ENCODE measurements around the gene RAB9A.
"Not testable (repeated sequence)": the region's sequence is repeated elsewhere in the genome, so short reads cannot be mapped to it uniquely, and the experiment has no call there.

Gene RAB9A

DNA sequence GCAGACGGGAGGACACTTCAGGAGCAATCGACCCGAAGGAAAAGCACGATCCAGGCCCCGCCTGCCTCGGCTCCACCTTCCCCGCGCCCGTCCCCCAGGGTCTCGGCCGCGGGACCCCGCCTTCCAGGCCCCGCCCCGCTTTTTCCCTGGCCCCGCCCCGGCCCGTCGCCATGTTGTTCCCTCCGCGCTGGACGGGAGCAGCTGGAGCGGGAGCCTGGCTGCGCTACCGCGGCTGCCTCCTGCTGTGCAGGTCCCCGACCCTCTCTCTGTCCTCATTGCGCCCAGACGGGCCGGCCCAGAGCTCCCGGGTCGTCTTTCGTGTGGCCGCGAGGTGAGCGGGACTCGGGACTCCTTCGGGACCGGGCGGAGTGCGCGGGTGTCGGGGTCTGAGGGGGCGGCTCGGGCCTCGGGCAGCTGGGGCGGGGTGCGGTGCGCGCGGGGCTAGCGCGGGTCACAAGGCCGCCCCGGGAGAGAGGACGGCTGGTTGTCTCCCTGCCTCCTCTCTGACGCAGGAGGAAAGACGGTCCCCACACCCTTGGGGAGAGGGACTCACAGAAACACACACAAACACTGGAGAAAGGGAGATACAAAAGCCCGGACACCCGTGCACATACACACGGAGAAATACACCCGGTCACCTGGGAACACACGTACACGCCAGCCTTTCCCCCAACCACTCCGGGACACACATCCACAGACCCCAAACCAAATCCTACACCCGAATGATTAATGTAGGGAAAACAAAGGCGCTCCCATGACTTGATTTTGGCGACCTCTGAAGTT, at the start of gene RAB9A:
Gene RAB9A (plus strand): TSS at position 171 of the 783 bp plus-strand sequence. CDS start 19,619 bp downstream, outside the sequence.
- DNase-seq (ENCODE audit: low spot score), result peak; percentile 78

DNA sequence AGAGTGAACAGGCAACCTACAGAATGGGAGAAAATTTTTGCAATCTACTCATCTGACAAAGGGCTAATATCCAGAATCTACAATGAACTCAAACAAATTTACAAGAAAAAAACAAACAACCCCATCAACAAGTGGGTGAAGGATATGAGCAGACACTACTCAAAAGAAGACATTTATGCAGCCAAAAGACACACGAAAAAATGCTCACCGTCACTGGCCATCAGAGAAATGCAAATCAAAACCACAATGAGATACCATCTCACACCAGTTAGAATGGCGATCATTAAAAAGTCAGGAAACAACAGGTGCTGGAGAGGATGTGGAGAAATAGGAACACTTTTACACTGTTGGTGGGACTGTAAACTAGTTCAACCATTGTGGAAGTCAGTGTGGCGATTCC, 47.2 kb upstream of the RAB9A start:
- DNase-seq (ENCODE audit: low spot score), result not testable (repeated sequence)

DNA sequence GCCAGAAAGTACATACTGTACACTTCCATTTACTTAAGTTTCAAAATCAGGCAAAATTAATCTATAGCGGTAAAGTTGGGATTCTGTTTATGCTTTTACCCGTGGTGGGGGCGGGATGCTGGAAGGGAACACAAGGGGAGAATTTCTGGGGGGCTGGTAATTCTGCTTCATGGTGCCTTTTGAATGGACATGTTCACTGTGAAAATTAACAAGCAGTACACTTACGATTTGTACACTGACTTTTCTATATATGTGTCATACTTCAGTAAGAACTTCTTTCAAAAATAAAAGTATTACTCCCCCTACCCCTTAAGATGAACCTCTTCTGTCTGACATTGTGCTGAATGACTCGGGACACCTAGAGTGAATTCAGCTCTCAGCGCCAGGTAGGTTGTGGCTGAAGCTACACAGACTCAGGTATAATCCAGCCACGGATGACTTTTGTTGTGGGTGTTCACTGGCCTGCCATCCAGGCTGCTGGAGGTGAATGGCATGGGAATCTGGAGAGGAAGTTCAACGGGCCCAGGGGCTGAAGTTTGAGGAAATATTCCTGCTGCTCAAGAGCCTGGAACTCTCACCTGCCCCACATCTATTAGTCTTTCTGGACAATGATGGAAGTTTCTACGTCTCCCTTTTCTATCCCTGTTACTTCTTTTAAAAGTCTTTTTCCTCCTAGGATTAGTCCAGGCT, 43.3 kb upstream of the RAB9A start:
- DNase-seq (ENCODE audit: low spot score), result no peak

GRCh38 chrX:13646154-13646549, 42.8 kb upstream of the RAB9A start:
- DNase-seq (ENCODE audit: low spot score), result peak; percentile 71

DNA sequence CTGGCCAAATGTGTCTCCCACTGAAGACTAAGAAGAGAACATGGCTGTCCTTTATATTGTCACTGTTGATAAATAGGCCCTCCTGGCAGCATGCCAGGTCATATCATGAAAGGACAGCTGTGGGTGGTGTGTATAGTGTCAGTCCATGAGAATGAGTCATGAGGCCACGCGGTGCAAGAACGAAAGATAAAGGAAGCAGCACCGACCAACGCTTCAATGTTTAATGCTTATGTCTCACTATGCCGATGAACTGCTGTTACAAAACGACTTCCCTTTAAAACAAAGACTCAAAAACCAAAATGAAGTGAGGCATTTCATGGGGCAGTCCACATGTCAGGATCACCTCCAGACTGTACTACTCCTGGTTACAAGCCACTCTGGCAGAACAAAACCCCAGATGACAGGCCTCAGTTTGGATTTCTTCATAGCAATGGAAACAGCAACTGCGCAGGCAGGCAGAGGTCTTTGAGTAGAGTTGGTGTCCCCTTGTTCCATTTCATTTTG, 41.2 kb upstream of the RAB9A start:
- no peak for DNase-seq (ENCODE audit: low spot score)

DNA sequence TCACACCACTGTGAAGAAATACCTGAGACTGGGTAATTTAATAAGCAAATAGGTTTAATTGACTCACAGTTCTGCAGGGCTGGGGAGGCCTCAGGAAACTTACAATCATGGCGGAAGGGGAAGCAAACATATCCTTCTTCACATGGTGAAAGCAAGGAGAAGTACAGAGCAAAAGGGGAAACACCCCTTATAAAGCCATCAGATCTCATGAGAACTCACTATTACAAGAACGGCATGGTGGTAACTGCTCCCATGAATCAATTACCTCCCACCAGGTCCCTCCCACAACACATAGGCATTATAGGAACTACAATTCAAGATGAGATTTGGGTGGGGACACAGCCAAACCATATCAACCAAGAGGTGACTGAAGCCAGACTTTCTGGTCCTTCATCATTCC, 40.6 kb upstream of the RAB9A start:
- not testable (repeated sequence) for DNase-seq (ENCODE audit: low spot score)

DNA sequence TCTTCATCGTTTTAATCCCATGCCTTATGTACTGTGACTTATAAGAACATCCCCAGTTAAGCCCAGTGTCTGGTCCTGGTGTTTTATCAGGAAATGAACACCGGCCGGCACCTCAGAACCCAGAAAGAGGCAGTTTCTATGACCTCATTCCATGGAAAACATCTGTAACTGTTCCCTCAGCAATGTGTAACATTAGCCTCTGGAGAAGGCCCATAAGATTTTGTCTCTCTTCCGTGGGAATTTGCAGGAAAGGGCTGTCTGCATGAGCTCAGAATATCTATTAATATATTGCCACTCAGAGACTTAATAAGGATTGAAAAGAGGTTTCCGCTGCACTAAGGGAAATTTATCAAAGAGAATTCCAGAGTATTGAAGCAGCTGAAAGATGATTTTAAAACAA, 39.1 kb upstream of the RAB9A start:
- no peak for DNase-seq (ENCODE audit: low spot score)

DNA sequence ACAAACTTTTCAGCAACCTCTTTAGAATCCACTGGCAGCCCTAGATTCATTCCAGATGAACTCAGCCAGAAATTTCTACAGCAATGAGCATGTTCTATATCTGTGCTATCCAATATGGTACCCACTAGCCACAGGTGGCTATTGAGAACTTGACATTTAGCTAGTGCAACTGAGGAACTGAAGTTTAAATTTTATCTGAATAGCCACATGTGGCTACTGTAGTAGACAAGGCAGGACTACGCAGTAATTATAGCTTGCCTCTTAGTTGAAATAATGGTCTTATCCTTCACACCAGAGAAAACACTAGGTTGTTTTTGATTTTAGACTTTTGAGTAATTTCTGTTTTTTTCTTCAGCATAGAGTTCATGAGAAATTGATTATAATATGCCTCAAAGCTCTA, 38.6 kb upstream of the RAB9A start:
- DNase-seq (ENCODE audit: low spot score), result no peak

DNA sequence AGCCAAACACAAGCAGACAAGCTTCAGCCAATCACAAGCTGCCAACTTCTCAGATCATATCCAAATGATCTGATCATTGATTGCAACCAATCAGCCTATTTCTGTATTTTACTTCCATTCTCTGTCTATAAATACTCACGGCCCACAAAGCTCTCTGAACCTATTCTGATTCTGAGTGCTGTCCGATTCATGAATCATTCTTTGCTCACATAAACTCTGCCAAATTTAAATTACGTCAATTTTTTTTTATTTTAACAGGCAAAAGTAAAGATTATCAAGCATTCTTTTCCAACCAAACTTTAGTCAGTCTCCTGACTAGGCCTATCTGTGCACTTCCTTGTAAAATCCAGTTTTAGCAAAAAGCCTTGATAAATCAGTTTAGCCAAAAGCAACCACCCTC, 37.8 kb upstream of the RAB9A start:
- DNase-seq (ENCODE audit: low spot score), result no peak

DNA sequence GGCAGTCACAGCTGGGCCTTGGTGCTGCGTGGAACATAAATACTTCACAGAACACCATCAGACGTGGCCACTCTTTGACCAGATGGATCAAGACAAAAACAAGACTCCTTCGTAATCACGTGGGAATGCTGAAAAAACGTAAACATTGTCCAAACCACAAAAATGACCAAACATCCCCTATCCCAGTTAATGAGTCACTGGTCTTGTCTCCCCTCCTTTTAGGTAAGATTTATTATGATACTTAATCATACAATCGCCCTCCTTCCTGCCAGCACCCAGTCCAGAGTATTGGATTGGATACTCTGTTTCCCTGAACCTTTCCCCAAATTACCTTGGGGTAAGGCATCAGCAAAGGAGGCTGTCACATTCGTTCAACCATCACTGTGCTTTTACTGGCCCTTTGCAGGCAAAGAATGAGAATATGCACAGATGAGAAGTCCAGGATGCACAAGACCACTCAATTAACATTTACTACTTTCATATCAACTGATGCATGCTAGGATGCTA, 36.6 kb upstream of the RAB9A start:
- DNase-seq (ENCODE audit: low spot score), result no peak

DNA sequence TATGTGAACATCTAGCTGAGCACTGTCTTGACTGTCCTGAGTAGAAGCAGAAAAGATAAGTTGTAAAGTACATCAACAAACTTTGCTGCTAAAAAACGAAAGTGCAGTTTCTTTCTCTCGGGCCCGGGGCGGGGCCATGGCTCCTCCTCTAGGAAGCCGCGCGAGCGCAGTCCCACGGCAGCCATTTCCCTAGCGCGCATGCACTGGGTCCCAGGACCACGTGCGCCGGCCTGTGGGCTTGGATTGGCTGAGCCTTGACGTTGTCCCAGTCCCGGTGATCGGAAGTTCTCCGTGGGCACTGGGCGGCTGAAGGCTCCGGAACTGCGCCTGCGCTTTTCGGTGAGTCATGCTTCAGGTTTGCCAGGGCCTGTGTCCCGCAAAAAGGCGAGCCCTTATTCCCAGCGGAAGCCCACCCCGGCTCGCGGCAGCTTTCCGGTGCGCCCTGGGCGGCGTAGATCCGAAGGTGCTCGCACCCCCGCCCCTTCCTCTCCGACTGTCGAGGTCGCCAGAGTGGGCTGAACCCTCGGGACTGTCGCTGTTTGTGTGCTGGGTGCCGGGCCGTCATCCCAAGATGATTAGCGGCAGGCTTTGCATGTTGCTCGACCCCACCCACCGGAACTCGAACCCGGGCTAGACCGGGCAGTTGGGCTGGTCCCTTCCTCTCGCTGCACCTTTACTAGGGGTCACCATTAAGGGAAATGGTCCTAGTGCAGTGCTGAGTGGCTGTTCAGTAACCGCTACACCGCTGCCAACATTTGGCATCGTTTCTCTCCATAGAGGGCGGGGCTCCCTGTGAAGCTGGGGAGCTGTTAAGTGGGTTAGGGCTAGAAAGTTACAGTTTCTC, 35.9 kb upstream of the RAB9A start, which contains the start of gene TCEANC:
Gene TCEANC (plus strand): TSS at position 292 of the 844 bp plus-strand sequence. CDS start 9,368 bp downstream, outside the sequence.
- DNase-seq (ENCODE audit: low spot score), result peak; percentile 93

DNA sequence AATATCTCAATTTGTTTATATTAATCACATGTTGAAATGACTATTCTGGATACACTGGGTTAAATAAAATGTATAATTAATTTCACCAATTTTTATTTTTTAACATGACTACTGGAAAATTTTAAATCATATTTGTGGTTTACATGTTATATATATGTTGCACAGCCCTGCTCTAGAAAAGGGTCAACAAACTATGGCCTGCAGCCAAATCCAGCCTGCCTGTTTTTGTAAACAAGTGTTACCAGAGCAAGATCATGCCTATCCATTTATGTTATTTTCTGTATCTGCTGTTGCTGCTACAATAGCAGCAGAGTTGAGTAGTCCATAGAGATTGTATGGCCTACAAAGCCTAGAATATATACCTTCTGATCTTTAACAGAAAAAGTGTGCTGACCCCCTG, 34.8 kb upstream of the RAB9A start:
- DNase-seq (ENCODE audit: low spot score), result no peak

DNA sequence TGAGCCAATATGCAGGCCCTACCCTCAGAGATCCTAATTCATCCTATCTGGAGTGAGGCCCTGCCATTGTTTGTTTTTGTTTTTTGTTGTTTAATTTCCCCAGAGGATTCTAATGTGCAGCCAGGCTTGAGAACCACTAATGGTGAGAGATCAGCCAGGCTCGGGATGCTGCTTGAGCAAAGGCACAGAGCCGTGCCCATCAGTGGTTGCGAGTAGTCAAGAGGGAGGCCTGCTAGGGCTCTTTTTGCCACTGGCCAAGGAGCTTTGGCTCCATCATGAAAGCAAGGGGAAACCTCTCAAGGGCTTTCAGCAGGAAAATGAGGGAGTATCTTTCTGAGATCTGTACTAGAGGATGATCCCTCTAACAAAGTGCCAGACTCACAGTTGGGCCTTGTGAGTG, 33.3 kb upstream of the RAB9A start:
- DNase-seq (ENCODE audit: low spot score), result no peak

DNA sequence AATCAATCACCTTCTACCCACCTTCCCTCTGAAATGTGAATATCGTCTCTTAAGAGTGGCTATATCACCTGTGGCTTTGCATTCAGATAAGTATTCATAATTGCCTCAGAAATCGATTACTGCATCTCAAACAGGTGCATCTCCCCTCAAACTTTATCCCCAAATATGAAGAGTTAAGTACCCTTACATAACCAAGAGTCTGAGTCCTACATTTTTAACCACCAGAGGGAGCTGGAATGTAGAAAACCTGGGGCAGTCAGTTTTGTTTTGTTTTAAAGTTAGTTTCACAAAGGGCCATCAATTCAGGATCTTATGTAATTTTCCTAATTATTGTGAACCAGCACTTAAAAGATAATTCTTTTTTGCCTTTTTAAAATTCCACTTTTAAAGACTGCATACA, 30.3 kb upstream of the RAB9A start:
- DNase-seq (ENCODE audit: low spot score), result no peak

DNA sequence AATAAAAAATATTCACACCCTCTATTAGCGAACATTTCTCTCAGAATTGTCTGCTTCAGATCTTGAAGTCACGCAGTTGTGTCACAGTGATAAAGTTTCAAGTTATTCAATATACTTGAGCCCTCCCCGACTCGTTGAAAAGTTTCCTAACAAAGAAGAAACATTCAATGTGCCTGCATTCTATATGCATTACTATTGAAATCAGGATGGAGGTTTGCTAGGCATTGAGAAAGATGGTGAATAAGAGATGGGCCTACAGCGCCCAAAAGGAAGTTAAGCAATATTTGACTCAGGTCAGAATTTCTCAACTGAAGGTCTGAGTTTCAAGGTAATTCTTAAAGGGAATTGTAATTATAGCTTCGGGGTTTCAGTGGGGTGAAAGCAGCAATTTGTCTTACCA, 29.9 kb upstream of the RAB9A start:
- no peak for DNase-seq (ENCODE audit: low spot score)

- DNase-seq (ENCODE audit: low spot score), result no peak
Observed at GRCh38 chrX:13661735-13662288, 27.1 kb upstream of the RAB9A start.

- no peak for DNase-seq (ENCODE audit: low spot score)
Observed at GRCh38 chrX:13662355-13662791, 26.6 kb upstream of the RAB9A start.

GRCh38 chrX:13664020-13664419, 24.9 kb upstream of the RAB9A start:
- DNase-seq (ENCODE audit: low spot score), result no peak

DNA sequence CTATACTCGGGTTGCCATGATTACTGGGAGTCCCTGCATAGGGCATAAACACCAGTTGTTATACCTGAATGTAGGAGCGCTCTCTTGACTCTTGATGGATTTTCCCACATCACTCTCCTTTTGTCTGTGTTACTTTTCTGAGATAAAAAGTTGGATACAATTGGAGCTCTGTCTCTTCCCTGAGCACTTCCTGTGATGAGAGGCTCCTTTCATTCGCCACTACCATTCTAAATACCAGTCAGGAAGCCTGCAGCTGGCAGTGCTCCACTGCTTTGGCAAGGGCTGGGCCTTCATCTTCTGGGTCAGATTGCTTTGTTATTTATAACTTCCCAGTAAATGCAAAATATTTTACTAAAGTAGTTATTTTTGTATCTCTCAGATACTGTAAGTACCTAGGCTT, 22.1 kb upstream of the RAB9A start:
- DNase-seq (ENCODE audit: low spot score), result peak; percentile 77

DNA sequence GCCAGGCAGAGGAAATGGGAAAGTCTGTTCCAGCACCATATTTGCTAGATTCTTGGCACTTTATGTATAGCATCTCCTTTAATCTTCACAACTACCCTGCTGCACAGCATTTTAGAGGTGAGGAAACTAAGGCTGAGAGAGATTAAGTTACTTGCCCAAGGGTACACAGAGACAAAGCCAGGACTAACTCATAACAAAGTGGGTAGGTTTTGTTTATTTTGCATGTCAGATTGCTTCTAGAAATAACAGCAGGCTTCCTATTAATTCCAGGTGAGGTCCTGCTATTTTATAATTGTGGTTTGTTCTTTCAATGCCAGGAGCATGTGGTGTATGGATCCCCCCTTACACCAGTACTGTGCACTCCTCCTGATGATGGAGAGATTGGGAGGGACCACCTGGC, 21.0 kb upstream of the RAB9A start:
- DNase-seq (ENCODE audit: low spot score), result no peak

DNA sequence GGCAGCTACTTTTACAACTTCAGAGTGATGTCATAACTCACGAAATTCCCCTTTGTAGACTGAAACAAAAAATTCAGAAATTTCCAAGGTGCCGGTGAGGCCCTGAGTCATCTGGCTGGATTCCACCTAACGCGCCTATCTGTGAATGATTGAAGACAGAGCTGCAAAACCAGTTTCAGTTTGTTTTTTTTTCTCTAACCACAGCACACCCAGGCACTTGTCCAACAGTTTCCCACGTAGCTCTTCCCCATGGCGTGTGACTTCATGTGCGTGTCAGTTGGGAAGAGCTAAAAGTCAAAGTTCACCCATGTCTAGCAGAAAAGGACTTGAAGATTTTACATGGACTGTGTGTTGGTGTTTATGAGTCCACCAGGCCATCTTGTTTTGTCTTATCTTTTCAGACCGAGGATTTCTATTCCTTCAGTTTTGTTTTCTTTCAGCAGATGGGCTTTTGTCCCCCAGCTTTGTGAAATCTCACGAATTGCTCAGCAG, 19.6 kb upstream of the RAB9A start:
- DNase-seq (ENCODE audit: low spot score), result no peak

DNA sequence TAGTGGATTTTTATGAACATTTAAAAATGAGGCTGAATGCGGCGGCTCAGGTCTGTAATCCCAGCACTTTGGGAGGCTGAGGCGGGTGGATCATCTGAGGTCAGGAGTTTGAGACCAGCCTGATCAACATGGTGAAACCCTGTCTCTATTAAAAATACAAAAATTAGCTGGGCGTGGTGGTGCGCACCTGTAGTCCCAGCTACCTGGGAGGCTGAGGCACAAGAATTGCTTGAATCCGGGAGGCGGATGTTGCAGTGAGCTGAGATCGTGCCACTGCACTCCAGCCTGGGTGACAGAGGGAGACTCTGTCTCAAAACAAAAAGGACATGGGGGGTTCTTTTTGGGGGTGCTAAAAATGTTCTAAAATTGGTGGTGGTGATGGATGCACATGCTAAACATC, 19.2 kb upstream of the RAB9A start:
- DNase-seq (ENCODE audit: low spot score), result not testable (repeated sequence)
